ENCODE results near the gene EGFR. TPM values are rescaled to one million over a fixed set of nuclear protein-coding genes. Genes with fewer than 3 reads are reported as not detected.

Gene EGFR
- total and polyA plus RNA-seq, 11 donors: 2.3 to 29.6 (median 7.0) TPM

DNA sequence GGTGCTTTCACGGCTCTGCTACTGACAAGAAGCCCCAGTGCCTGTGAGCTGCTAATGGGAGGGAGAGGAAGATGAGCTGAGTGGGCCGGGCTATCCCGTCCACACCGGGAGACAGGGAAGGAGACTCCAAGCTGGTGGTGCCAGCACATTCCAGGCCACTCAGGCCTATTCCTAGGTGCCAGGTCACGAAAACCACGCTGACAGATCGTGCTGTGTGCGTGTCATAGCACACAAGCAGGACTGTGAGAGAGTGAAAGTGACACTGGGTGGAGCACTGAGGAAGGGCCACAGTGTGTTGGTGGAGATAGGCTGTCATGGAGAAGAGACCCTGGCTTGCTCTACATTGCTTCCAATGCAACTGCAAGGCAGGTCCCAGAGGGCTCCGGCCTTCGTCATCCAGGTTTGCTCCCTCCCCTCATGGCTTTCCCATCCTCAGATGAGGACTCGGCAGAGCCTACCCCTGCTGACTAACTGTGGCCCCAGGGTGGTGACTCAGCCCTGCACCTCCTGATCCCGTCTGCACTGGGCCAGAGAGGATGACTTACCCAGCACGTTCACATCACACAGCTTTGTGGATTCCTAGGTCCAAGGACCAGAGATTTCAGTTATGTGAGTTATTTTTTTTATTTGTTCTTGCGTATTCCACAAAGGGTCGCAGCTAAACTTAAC lies 167.3 kb downstream of the EGFR start:
- 88 to 93% (median 91%) methylated on average over 15 of the region's 15 CpGs for WGBS, 4 donors
- TF ChIP-seq POLR2A (IDR thresholded peaks at IDR 0.05): no peak
- TF ChIP-seq, protein P1, sequence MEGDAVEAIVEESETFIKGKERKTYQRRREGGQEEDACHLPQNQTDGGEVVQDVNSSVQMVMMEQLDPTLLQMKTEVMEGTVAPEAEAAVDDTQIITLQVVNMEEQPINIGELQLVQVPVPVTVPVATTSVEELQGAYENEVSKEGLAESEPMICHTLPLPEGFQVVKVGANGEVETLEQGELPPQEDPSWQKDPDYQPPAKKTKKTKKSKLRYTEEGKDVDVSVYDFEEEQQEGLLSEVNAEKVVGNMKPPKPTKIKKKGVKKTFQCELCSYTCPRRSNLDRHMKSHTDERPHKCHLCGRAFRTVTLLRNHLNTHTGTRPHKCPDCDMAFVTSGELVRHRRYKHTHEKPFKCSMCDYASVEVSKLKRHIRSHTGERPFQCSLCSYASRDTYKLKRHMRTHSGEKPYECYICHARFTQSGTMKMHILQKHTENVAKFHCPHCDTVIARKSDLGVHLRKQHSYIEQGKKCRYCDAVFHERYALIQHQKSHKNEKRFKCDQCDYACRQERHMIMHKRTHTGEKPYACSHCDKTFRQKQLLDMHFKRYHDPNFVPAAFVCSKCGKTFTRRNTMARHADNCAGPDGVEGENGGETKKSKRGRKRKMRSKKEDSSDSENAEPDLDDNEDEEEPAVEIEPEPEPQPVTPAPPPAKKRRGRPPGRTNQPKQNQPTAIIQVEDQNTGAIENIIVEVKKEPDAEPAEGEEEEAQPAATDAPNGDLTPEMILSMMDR (IDR thresholded peaks at IDR 0.05): no peak

DNA sequence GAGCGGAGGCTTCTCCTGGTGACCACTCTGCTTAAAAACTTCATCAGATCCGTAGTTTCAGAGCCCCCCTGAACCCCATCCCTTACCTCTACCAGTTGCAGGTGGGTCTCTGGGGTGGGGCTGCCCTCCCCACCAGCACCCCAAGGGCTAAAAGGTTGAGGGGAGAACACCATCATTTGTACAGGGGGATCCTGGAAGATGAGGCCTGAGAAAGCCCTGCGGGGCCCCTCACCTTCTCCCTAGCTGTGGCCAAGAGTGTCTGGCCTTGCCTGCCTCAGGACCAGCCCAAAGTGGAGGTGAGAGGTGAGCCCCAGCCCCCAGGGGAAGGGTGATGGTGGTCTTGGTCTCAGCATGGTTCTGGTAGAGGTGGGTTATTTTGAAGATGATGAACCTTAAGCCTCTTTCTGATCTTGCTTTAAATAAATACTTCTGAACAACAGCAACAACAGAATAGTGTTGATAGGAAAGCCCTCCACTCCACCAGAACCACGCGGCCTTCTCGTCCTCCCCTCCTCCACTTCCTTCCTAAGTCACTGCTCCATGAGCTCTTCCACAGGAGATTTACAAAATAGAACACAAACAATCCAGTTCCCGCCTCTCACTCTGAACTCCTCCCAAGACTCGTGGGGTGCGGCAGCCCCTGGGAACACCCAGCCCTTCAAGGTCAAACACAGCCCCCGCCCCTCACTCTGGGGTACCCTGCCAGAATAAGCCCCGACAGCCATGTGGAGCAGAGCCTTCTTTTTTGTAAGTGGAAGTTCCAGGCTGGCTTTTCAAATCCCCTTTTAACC lies 169.1 kb downstream of the EGFR start:
- DNase-seq (peak in 2 of 5 donors; percentile 48 to 51), ATAC-seq (peak in 3 of 4 donors; percentile 23 to 74 (median 38))
- Histone ChIP-seq H3K9me3 (no peaks in the 10 kb centered on the region), H3K4me1 (peaks cover 0 to 55% (median 21%) of the 10 kb centered on the region in 12 donors), H3K27me3 (no peaks in the 10 kb centered on the region), H3K4me3 (no peak overlapping the region), H3K36me3 (peaks cover 0 to 37% (median 14%) of the 10 kb centered on the region in 9 donors), H3K27ac (peak overlapping the region in 7 of 12 donors; percentile 22 to 76 (median 50))
- TF ChIP-seq POLR2A (IDR thresholded peaks at IDR 0.05): no peak
- TF ChIP-seq, protein P1 (IDR thresholded peaks at IDR 0.05): no peak
- intact Hi-C loops (cut with DNase I): no loop called here
- 47 to 57% (median 53%) methylated on average over 11 of the region's 11 CpGs for WGBS, 4 donors

More for the DNA sequence above, 167.3 kb downstream of the EGFR start:
- H3K9me3 ChIP-seq: no peaks in the 10 kb centered on the region
- intact Hi-C loops (cut with DNase I): no loop called here
- no peak overlapping the region for H3K27ac ChIP-seq
- ATAC-seq (peak in 1 of 4 donors; percentile 63), DNase-seq (peak in 1 of 5 donors; percentile 59)
- H3K4me3 ChIP-seq: no peak overlapping the region
- no peaks in the 10 kb centered on the region for H3K27me3 ChIP-seq
- peaks cover 0 to 50% (median 28%) of the 10 kb centered on the region in 9 donors for H3K36me3 ChIP-seq
- peaks cover 0 to 42% (median 21%) of the 10 kb centered on the region in 12 donors for H3K4me1 ChIP-seq

DNA sequence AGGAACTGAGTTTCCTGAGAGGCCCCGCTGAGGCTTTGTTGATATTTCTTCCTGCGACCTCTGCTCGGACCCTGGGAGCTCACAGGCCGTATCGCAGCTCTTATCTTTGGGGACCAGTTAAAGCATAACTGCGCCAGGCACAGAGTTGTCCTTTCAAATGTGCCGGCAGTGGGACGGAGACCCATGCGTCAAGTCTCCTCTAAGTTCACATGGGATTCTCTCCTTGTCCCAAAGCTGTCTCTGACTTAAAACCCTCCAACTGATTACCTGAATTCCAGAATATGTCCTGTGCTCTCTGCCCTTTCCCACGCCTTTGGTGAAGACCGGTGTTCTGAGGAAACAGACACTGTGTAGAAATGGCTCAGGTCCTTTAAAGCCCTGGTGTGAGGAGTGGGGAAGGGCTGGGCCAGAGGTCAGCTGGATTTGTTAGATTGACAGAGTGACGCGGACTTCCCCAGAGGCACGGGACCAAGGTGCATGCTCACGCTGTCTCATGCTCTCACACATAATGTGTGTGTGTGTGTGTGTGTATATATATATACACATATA lies 169.8 kb downstream of the EGFR start:
- Histone ChIP-seq H3K27ac (peak overlapping the region in 6 of 12 donors; percentile 41 to 76 (median 52)), H3K9me3 (no peaks in the 10 kb centered on the region), H3K4me3 (no peak overlapping the region), H3K36me3 (peaks cover 0 to 31% (median 12%) of the 10 kb centered on the region in 9 donors), H3K4me1 (peaks cover 0 to 60% (median 21%) of the 10 kb centered on the region in 12 donors), H3K27me3 (no peaks in the 10 kb centered on the region)
- no peak for ATAC-seq
- TF ChIP-seq, protein P1 (IDR thresholded peaks at IDR 0.05): no peak
- no peak for TF ChIP-seq POLR2A (IDR thresholded peaks at IDR 0.05)
- WGBS, 4 donors: 58 to 72% (median 66%) methylated on average over 15 of the region's 15 CpGs
- DNase-seq: no peak
- intact Hi-C loops (cut with DNase I): no loop called here

Data from heart left ventricle (tissue), 16 donors.